Astrocyte of the cerebellum (primary cell): ENCODE measurements around the gene TFAP2E.

Experiments used
- DNase-seq: peaks from one replicate; pipeline ENCODE4 v3.0.0-alpha.2; 2011; ENCODE audit warnings: low read depth
- H3K4me3 ChIP-seq: 2 replicates; pipeline ENCODE4 v1.5.1; 2011; ENCODE audit warnings: mild to moderate bottlenecking, low read depth, low read length, moderate library complexity
- in situ Hi-C: cut with HindIII; loops from 2 replicates; pipeline ENCODE4 v1.10.0; 2017; ENCODE audit warnings: low sequenced_read_pairs
- TF ChIP-seq, protein P1 (sequence below): IDR thresholded peaks from 2 replicates; pipeline ENCODE4 v1.5.1; 2012; ENCODE audit warnings: low read length, low read depth, moderate library complexity, mild to moderate bottlenecking; ENCODE audit errors: missing control alignments

The TFAP2E gene

DNA sequence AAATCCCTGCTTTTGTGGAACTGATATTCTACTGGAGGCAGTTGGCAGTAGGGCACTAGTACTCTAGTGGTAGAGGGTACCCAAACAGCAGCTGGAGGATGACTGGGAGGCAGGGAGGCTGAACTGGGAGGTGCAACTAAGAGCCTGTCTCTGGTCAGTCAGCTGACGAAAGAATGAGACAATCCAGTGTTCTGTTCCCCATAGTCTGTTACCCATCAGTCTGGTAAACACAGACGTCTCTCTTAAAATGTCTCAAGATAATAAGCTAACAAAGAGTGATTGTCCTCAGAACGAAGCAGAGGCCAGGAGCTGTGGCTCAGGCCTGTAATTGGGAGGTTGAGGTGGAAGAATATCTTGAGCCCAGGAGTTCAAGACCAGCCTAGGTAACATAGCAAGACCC, 30.4 kb downstream of the TFAP2E start:
- no peak overlapping the region for H3K4me3 ChIP-seq
- DNase-seq, result no peak
- in situ Hi-C loops, result no loop called here
- TF ChIP-seq, protein P1, sequence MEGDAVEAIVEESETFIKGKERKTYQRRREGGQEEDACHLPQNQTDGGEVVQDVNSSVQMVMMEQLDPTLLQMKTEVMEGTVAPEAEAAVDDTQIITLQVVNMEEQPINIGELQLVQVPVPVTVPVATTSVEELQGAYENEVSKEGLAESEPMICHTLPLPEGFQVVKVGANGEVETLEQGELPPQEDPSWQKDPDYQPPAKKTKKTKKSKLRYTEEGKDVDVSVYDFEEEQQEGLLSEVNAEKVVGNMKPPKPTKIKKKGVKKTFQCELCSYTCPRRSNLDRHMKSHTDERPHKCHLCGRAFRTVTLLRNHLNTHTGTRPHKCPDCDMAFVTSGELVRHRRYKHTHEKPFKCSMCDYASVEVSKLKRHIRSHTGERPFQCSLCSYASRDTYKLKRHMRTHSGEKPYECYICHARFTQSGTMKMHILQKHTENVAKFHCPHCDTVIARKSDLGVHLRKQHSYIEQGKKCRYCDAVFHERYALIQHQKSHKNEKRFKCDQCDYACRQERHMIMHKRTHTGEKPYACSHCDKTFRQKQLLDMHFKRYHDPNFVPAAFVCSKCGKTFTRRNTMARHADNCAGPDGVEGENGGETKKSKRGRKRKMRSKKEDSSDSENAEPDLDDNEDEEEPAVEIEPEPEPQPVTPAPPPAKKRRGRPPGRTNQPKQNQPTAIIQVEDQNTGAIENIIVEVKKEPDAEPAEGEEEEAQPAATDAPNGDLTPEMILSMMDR, result no peak

- TF ChIP-seq, protein P1, result no peak
- in situ Hi-C loops, result no loop called here
- no peak for DNase-seq
- H3K4me3 ChIP-seq, result no peak overlapping the region
Observed at GRCh38 chr1:35603941-35604340, 30.8 kb downstream of the TFAP2E start.

DNA sequence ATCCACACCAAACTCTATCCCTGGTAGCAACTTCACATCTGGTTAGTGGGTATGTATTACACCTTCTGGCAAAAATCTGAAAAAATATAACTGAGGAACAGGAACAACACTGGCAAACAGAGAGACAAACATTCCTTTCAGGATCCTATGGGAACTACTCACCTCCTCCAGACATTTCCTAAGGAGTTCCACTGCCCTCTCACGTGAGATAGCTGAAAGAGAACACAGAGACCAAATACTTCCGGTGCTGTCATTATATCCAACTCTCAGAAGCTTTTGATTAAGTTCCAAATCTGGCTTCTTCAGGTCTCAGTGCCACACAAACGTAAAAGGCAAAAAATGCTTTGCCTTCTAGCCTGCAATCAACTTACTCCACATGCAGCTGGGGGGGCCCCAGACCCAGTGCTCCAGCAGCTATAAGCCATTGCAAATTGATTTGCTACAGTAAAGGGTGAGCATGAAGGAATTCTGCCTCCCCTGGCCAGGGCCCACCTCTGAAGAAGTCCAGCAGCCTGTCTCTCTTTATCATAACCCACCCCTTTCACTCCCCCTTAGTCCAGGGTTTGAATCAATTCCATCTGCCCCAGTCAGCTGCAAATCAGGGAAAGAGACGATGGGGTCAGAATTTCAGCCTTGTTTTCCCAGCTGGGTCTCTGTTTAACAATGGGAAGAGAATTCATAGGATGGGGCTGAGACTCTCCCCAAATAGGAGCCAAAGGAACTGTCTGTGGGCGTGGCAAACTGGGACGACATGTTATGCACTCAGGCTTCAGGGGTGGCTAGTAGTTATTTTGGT, 32.2 kb downstream of the TFAP2E start:
- TF ChIP-seq, protein P1, result no peak
- DNase-seq, result peak; percentile 55
- in situ Hi-C loops, result no loop called here
- H3K4me3 ChIP-seq, result peak overlapping the region; percentile 0

GRCh38 chr1:35605867-35606182, 32.7 kb downstream of the TFAP2E start:
- in situ Hi-C loops, result no loop called here
- H3K4me3 ChIP-seq, result peak overlapping the region; percentile 0
- TF ChIP-seq, protein P1, result no peak
- peak; percentile 12 for DNase-seq

DNA sequence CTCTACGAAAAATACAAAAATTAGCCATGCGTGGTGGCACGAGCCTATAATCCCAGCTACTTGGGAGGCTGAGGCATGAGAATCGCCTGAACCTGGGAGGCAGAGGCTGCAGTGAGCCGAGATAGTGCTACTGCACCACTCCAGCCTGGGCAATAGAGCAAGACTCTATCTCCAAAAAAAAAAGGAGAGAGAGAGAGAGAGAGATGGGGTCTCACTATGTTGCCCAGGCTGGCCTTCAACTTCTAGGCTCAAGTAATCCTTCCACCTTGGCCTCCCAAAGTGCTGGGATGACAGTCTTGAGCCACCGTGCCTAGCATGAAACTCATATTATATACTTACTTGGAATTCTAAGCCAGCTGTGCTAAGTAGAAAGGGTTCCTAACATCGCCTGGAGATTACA, 38.5 kb downstream of the TFAP2E start:
- TF ChIP-seq, protein P1, result no peak
- in situ Hi-C loops, result no loop called here
- no peak overlapping the region for H3K4me3 ChIP-seq
- DNase-seq, result no peak

DNA sequence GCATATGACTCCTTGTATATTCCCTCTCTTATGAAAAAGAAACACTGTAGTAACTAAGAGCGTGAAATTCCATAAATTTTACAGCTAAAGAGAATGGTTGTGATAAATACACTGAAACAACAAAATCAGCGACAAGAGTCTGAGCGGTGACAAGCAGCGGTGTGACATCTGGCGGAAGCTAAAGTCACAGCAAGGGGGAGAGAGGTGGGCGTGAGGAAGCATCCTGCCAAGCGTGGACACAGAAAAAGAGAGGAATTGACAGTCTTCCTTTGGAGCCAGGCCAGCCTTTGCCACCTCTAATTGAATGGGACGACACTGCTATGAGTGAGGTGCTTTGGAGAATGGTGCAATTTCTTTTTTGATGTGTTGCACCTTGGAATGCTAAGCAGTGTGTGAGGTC, 42.3 kb downstream of the TFAP2E start:
- H3K4me3 ChIP-seq, result no peak overlapping the region
- TF ChIP-seq, protein P1, result no peak
- no peak for DNase-seq
- in situ Hi-C loops, result no loop called here
